ENCODE data around the gene MTMR2. TPM values are rescaled to one million over a fixed set of nuclear protein-coding genes. Genes with fewer than 3 reads are reported as not detected.

MTMR2 gene
- total RNA-seq, 1 experiment from 2014 or later, result 75.2 TPM

DNA sequence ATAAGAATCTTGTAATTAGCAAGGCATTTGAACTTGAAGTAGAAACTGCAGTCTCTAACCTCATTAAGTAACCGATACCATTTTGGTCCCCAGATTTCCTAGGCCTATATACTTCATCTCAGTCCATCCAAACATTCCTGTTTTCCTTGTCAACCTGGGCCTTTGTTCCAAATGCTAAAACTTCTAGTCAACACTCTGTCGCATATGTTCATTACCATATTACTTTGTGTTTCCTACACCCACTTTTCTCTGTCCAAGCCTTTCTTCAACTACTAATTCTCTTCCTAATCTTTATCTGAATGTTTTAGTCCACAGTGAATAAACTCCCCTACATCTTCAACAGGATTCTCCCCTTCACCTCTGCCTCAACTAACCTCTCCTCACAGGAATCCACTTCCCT lies 31.4 kb downstream of the MTMR2 start:
- H3K4me1 Mint-ChIP-seq (ENCODE audit: low read depth, unreplicated experiment), result peaks cover 12% of the 10 kb centered on the region
- H3K27me3 Mint-ChIP-seq (ENCODE audit: insufficient read depth, unreplicated experiment), result no peaks in the 10 kb centered on the region
- POLR2A ChIA-PET, result no interaction called here
- peaks cover 34% of the 10 kb centered on the region for H3K4me1 ChIP-seq
- no peak overlapping the region for H3K4me3 Mint-ChIP-seq (ENCODE audit: unreplicated experiment)
- H3K36me3 ChIP-seq (ENCODE audit: control insufficient read depth, insufficient read depth, low read length), result no peaks in the 10 kb centered on the region
- no peaks in the 10 kb centered on the region for H3K9me3 ChIP-seq
- no peak overlapping the region for H3K27ac Mint-ChIP-seq (ENCODE audit: unreplicated experiment)
- DNase-seq, result no peak
- BruUV-seq (replicated peaks), result no TSS peak
- CTCF ChIA-PET, result no interaction called here
- H3K4me3 ChIP-seq (ENCODE audit: low read depth, low read length), result no peak overlapping the region
- H3K27me3 ChIP-seq (replicated peaks; ENCODE audit: control insufficient read depth, insufficient read depth, low read length), result no peaks in the 10 kb centered on the region
- TF ChIP-seq, protein P1, sequence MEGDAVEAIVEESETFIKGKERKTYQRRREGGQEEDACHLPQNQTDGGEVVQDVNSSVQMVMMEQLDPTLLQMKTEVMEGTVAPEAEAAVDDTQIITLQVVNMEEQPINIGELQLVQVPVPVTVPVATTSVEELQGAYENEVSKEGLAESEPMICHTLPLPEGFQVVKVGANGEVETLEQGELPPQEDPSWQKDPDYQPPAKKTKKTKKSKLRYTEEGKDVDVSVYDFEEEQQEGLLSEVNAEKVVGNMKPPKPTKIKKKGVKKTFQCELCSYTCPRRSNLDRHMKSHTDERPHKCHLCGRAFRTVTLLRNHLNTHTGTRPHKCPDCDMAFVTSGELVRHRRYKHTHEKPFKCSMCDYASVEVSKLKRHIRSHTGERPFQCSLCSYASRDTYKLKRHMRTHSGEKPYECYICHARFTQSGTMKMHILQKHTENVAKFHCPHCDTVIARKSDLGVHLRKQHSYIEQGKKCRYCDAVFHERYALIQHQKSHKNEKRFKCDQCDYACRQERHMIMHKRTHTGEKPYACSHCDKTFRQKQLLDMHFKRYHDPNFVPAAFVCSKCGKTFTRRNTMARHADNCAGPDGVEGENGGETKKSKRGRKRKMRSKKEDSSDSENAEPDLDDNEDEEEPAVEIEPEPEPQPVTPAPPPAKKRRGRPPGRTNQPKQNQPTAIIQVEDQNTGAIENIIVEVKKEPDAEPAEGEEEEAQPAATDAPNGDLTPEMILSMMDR (IDR thresholded peaks at IDR 0.05; ENCODE audit: insufficient read depth in 1 of 2, low read depth in 1 of 2, low read length in 1 of 2, severe bottlenecking in 1 of 2, unreplicated experiment in 1 of 2), result no peak
- H3K36me3 Mint-ChIP-seq (ENCODE audit: insufficient read depth, unreplicated experiment), result no peaks in the 10 kb centered on the region
- H3K9me3 Mint-ChIP-seq (ENCODE audit: unreplicated experiment), result no peaks in the 10 kb centered on the region
- intact Hi-C loops (cut with micrococcal nuclease; ENCODE audit: unreplicated experiment), result no loop called here

DNA sequence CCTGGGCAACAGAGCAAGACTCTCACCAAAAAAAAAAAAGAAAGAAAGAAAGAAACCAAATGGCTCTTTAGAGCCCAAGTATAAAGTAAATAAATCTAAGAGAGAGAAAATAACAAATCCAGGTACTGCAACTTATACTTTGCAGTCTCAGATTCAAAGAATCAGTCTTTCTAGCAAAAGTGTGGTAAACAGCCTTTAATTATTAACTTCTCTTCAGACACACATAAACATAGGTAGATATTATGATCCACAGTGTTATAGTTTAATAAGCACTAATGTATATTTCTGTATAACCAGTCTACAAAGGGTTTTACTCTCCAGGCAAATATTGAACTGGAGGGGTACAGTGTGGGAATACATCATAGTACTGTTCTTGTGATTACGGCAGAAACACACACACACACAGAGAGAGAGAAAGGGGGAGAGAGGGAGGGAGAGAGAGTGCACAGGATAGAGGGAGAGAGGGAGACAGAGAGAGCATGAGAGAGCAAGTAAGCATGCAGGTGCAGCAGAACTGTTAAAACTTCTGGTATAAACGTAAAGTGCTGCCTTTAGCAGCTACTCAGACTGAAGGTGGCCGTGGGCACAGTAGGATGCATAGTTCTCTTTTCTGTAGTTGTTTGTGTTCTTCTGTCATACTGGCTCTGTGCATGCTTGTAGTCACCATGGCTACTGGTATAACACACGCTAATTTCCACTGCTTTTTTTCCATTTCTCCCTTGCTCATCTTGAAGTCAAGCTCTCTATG lies 32.3 kb downstream of the MTMR2 start:
- Histone ChIP-seq H3K4me1 (peaks cover 34% of the 10 kb centered on the region), H3K9me3 (no peaks in the 10 kb centered on the region), H3K4me3 (ENCODE audit: low read depth, low read length) (no peak overlapping the region), H3K36me3 (ENCODE audit: control insufficient read depth, insufficient read depth, low read length) (no peaks in the 10 kb centered on the region), H3K27me3 (replicated peaks; ENCODE audit: control insufficient read depth, insufficient read depth, low read length) (no peaks in the 10 kb centered on the region)
- no peak for DNase-seq
- peaks cover 12% of the 10 kb centered on the region for H3K4me1 Mint-ChIP-seq (ENCODE audit: low read depth, unreplicated experiment)
- no peak overlapping the region for H3K4me3 Mint-ChIP-seq (ENCODE audit: unreplicated experiment)
- H3K36me3 Mint-ChIP-seq (ENCODE audit: insufficient read depth, unreplicated experiment), result no peaks in the 10 kb centered on the region
- ChIA-PET POLR2A (interaction anchor here (0.7 kb wide), 1 partner anchor 9 kb away, joined by 3 read pairs; no protein-coding TSS in a partner anchor), CTCF (no interaction called here)
- no peaks in the 10 kb centered on the region for H3K9me3 Mint-ChIP-seq (ENCODE audit: unreplicated experiment)
- no peaks in the 10 kb centered on the region for H3K27me3 Mint-ChIP-seq (ENCODE audit: insufficient read depth, unreplicated experiment)
- TF ChIP-seq, protein P1 (IDR thresholded peaks at IDR 0.05; ENCODE audit: insufficient read depth in 1 of 2, low read depth in 1 of 2, low read length in 1 of 2, severe bottlenecking in 1 of 2, unreplicated experiment in 1 of 2), result no peak
- BruUV-seq (replicated peaks), result no TSS peak
- intact Hi-C loops (cut with micrococcal nuclease; ENCODE audit: unreplicated experiment), result no loop called here
- no peak overlapping the region for H3K27ac Mint-ChIP-seq (ENCODE audit: unreplicated experiment)

DNA sequence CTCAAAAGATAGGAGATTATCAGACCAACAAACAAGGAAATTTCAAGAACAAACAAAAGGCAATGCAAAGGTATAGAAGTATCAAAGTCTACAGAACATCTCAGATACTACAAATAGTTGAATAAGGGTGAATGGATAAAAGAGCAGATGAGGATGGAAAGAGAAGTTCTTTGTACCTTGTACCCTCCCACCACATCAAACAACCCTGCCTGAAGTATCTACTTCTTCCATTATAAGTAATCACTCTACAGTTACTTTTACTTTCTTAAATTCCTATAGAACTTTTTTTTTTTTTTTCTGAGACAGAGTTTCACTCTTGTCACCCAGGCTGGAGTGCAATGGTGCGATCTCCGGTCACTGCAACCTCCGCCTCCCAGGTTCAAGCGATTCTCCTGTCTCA lies 35.1 kb downstream of the MTMR2 start:
- H3K4me1 ChIP-seq, result peaks cover 29% of the 10 kb centered on the region
- TF ChIP-seq, protein P1 (IDR thresholded peaks at IDR 0.05; ENCODE audit: insufficient read depth in 1 of 2, low read depth in 1 of 2, low read length in 1 of 2, severe bottlenecking in 1 of 2, unreplicated experiment in 1 of 2), result no peak

More for the DNA sequence above, 35.1 kb downstream of the MTMR2 start:
- no peaks in the 10 kb centered on the region for H3K27me3 Mint-ChIP-seq (ENCODE audit: insufficient read depth, unreplicated experiment)
- peaks cover 12% of the 10 kb centered on the region for H3K36me3 Mint-ChIP-seq (ENCODE audit: insufficient read depth, unreplicated experiment)
- CTCF ChIA-PET, result no interaction called here
- peaks cover 6% of the 10 kb centered on the region for H3K4me1 Mint-ChIP-seq (ENCODE audit: low read depth, unreplicated experiment)
- no TSS peak for BruUV-seq (replicated peaks)
- no peak overlapping the region for H3K27ac Mint-ChIP-seq (ENCODE audit: unreplicated experiment)
- no peaks in the 10 kb centered on the region for H3K9me3 ChIP-seq
- DNase-seq, result no peak
- no peak overlapping the region for H3K4me3 ChIP-seq (ENCODE audit: low read depth, low read length)
- H3K36me3 ChIP-seq (ENCODE audit: control insufficient read depth, insufficient read depth, low read length), result no peaks in the 10 kb centered on the region
- intact Hi-C loops (cut with micrococcal nuclease; ENCODE audit: unreplicated experiment), result no loop called here
- no peaks in the 10 kb centered on the region for H3K9me3 Mint-ChIP-seq (ENCODE audit: unreplicated experiment)
- no peaks in the 10 kb centered on the region for H3K27me3 ChIP-seq (replicated peaks; ENCODE audit: control insufficient read depth, insufficient read depth, low read length)
- POLR2A ChIA-PET, result no interaction called here
- no peak overlapping the region for H3K4me3 Mint-ChIP-seq (ENCODE audit: unreplicated experiment)
